ENCODE measurements around the gene DYNLT3.
A peak's percentile ranks its signal among the peaks of the same experiment; 100 is the strongest.

The DYNLT3 gene

GRCh38 chrX:37825215-37825842, 22.0 kb downstream of the DYNLT3 start:
- no peak overlapping the region for H3K27ac ChIP-seq
- H3K4me3 ChIP-seq: no peak overlapping the region
- TF ChIP-seq CTCF (IDR thresholded peaks at IDR 0.05): peak; percentile 97
- no peak for DNase-seq (ENCODE audit: low spot score)

GRCh38 chrX:37824491-37825214, 22.7 kb downstream of the DYNLT3 start:
- no peak overlapping the region for H3K27ac ChIP-seq
- DNase-seq (ENCODE audit: low spot score): no peak
- TF ChIP-seq CTCF (IDR thresholded peaks at IDR 0.05): no peak
- H3K4me3 ChIP-seq: no peak overlapping the region

- DNase-seq (ENCODE audit: low spot score): no peak
- Histone ChIP-seq H3K4me3 (no peak overlapping the region), H3K27ac (no peak overlapping the region)
- TF ChIP-seq CTCF (IDR thresholded peaks at IDR 0.05): no peak
Observed at GRCh38 chrX:37820646-37821045, 26.7 kb downstream of the DYNLT3 start.

- no peak for DNase-seq (ENCODE audit: low spot score)
- TF ChIP-seq CTCF (IDR thresholded peaks at IDR 0.05): no peak
- Histone ChIP-seq H3K4me3 (no peak overlapping the region), H3K27ac (no peak overlapping the region)
Observed at GRCh38 chrX:37818031-37818430, 29.3 kb downstream of the DYNLT3 start.

- no peak for TF ChIP-seq CTCF (IDR thresholded peaks at IDR 0.05)
- Histone ChIP-seq H3K4me3 (no peak overlapping the region), H3K27ac (no peak overlapping the region)
- no peak for DNase-seq (ENCODE audit: low spot score)
Observed at GRCh38 chrX:37817579-37817978, 29.8 kb downstream of the DYNLT3 start.

- TF ChIP-seq CTCF (IDR thresholded peaks at IDR 0.05): no peak
- Histone ChIP-seq H3K27ac (no peak overlapping the region), H3K4me3 (no peak overlapping the region)
- DNase-seq (ENCODE audit: low spot score): no peak
Observed at GRCh38 chrX:37817176-37817575, 30.2 kb downstream of the DYNLT3 start.

- Histone ChIP-seq H3K4me3 (no peak overlapping the region), H3K27ac (no peak overlapping the region)
- no peak for DNase-seq (ENCODE audit: low spot score)
- no peak for TF ChIP-seq CTCF (IDR thresholded peaks at IDR 0.05)
Observed at GRCh38 chrX:37816766-37817165, 30.6 kb downstream of the DYNLT3 start.

Data from coronary artery (tissue), 2 donors.